Hindlimb muscle (tissue), 1 donor: ENCODE data around the gene KRT4. TPM values are rescaled to one million over a fixed set of nuclear protein-coding genes. Genes with fewer than 3 reads are reported as not detected.

Source experiments
- DNase-seq: peaks from one replicate; pipeline ENCODE4 v3.0.0-alpha.2; 2013
- polyA plus RNA-seq: library from polyadenylated mRNA; unstranded; fragments of 120-200 nt; gene quantifications from one replicate; pipeline ENCODE4 v1.2.1, GENCODE V29; 2013; ENCODE audit not compliant: insufficient read length

The KRT4 gene
- polyA plus RNA-seq, 1 donor, result not detected

DNA sequence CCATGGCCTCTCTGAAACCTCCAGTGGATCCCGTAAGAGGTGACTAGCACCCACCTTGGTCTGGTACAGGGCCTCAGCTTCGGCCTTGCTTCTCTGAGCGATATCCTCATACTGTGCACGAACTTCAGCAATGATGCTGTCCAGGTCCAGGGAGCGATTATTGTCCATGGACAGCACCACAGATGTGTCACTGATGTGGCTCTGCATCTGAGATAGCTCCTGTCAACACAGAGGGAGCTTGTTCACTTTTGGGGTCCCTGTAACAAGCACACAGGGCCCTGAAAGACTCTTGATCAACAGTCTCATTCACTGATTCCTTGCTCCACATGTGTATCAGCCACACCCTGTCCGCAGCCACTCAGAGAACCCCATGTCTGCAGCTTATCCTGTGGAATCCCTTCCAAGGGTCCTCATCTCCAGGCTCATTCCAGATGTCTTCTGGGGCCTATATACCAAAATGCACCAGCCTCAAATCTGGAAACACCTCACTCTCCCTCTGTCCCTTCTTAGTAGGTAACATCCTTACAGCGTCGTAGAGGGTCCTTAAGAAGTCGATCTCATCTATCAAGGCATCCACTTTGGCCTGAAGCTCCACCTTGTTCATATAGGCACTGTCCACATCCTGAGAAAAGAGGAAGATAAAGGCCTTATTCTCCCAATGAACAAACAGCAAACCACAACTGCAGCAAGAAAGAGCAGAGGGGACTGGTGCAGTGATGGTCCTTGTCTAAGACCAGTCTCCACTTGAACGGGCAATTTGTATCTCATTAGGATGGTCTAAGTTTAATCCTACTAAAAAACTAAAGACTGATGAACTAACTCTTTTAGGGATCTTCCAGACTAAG is 21.5 kb downstream of the KRT4 start:
- no peak for DNase-seq

DNA sequence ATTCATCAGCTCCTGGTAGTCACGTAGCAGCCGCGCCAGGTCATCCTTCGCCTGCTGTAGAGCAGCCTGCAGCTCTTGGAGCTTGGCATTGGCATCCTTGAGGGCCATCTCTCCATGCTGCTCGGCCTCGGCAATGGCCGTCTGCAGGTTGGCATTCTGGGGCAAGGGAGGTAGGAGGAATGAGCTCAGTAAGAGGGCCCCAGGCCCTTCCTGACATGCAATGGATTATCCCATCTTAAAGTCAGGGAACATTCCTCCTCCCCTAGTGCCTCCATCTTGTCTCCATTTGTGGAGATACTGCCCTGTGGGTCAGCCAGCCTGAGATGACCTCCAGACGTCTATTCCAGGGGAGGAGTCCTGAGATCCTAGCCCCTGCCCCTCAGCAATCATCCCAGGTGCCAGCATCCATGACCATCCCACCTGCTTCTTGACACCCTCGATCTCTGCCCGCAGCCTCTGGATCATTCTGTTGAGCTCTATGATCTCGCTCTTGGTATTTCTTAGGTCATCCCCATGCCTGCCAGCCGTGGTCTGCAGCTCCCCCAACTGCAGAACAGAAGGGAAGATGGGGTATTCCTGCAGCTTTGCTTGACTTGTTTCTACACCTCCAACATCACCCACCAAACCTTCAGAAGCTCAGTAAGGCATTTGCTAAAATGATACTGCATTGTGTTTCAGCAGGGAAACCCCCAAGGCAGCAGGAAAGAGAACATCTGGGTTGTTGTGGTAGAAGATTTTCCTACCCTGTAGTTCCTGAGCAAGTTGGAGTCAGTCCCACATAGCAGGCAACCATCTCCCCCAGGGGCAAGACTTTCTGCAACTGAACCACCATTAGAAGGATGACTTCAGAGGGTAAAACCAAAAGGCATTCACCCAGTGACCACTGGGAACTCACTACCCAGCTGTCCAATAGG is 22.4 kb downstream of the KRT4 start:
- no peak for DNase-seq

DNA sequence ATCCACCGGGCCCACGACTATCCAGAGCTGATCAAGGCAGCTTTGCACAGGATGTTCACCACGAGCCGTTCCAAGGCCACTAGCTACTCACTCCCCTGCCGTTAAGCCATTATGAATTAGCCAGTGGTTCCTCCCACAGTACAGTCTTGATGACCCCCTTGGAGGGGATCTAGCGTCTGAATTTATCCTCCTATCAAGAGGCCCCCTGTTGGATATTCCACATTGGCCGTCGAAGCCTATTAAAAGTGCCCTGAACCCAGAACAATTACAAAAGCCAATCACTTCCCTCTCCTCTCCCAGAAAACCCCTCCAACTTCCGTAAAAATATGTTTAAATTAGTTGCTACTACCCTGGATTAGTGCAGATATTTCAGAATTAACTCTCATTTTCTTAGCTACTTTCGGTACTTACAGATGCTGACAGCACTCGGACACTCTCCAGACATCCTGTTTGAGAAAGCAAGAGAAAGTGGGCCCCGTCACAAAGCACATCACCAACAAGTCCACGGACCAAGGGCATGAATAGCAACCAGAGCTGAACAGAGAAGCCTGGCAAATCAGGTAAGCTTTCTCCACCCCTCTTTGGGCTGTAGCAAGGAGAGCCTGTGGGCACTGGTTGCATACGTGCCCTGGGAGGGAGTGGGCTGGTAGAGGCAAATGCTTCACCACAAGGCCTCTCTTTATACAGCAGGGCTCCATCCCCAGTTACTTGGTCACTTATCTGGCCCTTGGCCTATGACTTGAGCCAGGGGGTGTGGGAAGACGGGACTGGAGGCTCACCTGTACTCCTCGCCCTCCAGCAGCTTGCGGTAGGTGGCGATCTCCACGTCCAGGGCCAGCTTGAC is 23.3 kb downstream of the KRT4 start:
- DNase-seq, result no peak

DNA sequence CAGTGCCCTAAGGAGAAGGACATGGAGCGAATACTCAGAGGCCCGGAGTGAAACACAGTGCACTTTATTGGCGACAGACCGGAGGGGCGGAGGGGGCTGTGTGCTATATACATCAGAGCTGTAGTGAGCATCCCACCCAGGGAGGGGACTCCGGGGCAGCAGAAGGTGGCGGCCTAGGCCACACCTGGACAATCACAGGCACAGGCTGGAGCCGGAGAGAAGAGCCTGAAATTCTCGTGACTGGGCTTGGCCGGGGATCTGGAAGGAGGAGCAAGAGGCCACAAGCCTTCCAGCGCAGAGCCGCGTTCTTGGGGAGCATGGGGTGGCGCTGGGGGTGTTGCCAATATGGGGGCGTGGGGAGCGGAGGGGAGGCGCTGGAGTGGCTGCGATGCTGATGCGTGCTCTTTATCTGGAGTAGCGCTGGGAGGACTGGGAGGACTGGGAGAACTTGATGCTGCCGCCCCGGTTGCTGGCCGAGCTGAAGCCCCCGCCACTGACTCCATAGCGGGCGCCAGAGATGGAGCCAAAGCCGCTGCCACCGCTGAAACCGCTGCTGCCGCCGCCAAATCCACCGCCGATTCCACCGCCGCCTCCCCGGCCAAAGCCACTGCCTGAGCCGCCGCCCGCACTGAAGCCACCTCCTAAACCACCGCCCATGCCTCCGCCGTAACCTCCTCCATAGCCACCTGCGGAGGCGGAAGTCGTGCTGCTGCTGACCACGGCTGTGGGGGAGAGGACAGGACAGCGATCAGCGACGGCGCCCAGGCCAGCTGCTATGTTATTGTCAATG is 24.1 kb downstream of the KRT4 start:
- no peak for DNase-seq

DNA sequence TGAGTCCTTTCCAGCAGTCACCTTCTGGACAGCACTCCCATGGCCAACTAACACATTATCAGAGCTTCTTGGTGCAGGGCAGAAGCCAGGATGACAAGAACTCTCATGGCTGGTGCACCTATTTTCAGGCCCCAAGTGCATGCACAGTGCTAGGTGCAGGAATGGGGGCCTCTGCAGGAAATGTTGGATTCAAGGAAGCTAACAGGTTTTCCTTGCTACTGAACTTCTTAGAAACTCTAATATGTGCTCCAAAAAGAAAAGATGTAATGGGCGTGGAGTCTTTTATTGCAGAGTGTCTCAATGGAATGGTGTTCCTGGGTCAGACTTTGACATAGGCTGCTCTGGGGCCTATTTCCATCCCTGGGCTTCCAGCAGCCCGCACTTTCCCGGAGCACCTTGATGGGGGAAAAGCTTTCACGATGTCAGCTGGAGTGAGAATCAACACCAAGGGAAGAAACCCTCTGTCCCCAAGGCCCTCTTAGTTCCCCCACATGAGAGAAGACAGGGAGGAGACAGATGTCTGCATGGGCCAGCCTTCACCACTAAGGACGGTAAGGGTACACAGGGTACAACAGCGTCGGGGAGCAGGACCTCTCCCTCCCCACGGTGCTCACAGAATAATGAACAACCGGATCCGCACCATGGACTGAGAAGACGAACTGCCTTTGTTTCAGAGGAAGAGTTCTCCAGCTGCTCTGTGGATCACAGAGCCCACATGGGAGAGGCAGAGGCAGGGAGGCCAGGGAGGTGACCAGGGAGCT is 24.9 kb downstream of the KRT4 start:
- DNase-seq, result no peak

DNA sequence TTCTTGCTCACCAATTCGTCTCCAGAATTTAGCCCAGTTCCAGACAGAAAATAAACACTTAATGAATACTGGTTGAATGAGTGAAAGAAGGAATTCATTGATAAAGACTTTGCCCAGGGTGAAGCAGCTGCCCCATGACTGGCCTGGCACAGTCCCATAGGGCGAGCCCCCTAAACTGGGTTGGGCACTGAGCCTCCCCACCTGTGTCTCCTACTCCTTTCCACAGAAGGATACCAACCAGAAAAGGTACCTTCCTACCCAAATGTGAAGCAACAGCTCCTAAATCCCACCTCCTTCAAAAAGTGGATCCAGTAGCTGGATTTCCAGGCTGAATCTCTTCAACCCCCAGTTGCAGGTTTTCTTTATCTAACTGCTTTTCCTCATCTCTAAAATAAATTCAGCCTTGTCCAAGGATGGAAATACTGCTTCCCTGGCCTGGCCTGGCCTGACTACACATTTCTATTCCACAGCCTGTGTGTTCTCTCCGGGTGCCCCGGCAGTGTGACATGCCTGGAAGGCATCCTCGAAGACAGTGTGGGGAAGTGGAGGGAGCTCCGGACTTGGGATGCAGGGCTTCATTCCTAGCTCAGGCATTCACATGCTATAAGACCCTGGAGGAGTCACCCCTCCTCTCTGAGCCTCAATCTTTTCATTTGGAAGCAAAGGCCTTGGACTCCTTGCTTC is 25.6 kb downstream of the KRT4 start:
- DNase-seq, result no peak

DNA sequence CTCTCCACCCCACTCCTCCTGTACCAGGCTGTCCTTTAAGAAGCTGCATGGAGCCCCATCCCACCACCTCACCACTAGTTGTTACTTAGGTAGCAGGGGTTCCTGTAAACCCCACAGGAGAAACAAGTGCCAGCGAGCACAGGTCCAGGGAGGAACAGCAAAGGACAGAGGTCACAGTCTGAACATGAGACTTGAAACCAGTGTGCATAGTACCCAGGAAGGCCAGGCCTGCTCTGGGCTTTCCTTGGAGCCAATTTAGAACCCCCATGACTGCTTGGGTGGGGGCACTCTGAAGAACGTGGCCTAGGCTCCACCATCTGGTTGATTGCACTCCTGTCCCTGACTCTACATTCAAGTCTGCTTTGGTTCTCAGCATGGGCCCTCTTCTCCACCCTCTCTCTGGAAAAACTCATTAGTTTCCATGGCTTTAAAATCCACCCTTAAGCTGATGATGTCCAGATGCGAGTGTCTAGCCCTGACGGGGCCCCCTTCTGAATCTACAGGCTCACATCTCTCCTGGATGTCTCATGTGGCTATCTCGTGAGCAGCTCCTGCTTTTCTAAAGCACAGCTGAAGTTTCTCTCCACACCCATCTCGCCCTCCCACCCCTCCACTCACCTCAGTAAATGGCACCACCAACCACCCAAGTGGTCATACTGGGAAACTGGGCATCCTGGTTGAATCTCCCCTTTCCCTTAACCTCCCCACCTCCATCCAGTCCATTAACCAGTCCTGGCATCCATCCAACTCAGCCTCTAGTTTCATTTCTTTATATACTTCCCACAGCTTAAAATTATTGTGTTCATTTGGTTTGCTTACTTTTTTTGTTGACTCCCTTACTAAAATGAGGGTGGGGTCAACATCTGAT is 26.4 kb downstream of the KRT4 start:
- DNase-seq, result no peak

DNA sequence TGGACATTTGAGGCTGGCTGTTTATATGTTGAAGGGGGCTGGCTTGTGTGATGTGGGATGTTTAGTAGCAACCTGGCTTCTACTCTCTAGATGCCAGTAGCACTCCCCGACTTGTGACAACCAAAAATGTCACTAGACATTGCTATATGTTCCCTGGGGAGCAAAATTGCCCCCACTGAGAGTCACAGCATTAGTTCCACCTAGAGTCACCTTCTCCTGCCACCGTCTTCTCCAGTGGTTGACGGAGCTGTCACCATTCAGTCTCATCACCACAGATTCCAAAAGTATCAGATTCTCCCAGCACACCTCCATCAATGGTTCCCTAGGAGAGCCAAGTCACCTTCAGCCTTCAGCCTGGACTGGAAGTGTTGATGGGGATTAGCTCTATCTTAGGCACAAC is 29.0 kb downstream of the KRT4 start:
- DNase-seq, result no peak

DNA sequence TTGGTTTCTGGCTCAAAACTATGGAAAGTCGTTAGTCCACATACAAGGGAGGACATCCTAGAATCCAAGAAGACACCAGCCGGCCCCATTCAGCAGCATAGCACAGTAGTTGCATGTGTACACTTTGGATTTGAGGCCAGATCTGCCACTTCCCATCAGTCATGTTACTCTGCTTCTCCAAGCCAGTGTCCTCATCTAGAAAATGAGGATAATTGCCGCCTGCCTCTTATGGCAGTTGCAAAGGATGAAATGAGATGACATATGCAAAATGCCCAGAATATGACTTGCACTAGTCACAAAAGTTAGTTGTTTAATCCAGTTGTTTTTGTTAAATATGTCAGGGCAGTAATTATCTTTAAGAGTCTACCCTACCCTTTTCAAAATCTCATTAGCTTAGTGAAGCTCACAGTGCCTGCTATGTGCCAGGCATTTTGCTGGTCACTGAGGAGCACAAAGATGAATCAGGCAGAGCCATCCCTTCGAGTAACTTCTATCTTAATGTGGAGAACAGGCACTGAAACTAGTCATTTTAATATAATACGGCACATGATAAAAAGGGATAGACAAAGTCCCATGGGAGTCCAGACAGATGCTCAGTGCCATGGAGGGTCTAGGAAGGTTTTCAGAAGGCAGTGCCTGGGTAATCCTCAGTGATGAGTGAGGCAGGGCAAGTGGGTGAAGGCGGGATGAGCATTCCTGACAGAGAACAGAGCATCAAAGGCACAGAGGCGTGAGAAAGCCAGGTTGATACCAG is 30.2 kb downstream of the KRT4 start:
- DNase-seq, result no peak

DNA sequence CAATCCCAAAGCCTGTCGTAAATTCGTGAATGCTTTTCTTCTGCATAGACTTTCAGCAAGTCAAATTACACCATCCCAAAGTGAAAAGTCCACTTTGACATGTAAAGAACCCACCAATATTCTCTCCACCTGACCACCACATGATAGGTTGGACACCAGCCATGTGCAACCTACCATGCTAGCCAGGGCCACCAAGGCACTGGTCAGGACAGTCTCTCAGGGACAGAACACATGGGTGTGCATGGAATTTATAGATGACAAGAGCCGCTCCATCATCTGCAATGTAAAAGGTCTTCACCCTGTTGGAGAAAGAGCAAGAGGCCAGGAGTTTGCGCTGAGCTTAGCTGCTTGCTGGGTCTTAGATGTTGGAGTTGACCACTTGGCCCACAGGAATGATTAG is 31.4 kb downstream of the KRT4 start:
- DNase-seq, result no peak

DNA sequence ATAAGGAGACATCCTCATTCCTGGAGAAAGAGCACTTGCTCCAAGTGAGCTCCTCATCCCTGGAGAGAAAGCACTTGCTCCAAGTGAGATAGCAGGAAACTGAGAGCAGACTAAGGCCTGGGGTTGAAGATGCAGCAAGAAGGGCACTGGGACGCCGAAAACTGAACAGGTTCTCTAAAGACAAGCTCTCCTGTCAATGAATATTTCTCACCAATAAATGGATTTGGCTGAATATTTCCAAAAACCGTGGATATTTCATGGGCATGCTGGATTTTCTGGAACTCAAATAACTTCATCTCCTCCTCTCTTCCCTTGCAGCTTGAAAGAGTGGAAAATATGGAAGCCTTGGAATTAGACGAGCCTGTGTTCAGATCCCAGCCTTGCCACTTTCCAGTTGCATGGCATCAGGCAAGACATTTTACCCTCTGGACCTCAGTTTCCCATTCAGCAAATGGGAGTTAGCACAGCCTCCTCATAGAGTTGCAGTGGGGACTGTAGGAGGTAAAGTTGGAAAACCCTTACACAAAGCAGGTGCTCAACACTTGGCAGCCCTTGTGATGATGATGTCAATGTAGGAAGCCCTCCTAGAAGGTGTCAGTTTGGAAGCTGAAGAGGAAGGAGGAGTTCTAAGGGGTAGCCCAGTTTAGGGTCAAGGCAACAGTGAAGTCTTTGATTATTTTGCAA is 32.4 kb downstream of the KRT4 start:
- no peak for DNase-seq

DNA sequence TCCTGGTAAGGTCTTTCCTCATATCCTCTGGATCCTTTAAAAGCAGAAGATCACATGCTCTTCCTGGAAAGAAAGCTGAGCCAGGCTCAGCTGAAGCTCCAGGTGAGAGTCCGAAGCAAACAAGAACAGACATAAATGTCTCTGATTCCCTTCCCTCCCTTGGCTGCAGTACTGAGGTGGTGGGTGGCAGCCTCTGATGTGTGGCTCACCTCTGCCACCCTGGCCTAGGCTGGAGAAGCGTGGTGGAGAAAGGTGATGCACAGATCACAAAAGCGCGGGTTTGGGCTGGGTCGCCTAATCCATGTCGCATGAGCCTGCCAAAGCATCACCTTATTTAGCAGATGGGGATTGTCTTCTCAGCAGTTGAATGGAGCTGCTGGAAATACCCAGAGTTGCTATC is 34.0 kb downstream of the KRT4 start:
- DNase-seq, result no peak

DNA sequence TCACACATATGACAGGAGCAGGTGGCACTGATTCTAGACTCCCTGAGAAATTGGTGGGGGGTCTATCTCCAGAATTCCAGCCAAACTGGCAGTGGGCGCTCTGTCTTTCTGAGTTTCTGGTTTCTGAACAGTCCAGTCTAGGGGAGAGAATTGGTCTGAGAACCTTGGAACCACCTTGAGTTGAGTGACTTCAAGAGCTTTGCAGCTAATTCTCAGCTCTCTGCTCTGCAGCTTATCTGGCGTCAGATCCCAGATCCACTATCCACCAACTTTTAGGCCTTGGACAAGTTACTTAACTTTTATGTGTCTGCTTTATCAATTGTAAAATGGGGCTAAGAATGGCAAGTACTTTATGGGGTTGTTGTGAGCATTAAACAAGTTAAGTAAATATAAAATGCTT is 35.1 kb downstream of the KRT4 start:
- no peak for DNase-seq

DNA sequence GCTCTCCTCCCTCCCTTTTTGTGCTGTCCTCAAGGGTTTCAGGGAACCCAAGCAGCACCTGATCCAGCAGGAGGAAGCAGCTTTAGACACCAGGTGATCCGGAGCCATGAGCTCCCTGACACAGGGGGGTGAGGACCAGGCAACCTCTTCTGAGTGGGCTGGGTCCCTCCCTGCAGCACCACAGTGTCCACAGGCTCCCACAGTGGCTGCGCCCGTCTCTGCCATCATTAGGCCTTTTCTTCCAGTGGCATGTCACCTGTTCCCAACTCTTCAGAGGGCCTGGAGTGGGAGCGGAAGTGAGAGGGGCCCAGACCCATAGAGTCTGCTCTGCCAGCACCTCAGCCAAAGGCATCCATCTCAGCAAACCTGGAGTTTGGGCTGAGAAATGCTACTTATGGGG is 36.4 kb downstream of the KRT4 start:
- no peak for DNase-seq

DNA sequence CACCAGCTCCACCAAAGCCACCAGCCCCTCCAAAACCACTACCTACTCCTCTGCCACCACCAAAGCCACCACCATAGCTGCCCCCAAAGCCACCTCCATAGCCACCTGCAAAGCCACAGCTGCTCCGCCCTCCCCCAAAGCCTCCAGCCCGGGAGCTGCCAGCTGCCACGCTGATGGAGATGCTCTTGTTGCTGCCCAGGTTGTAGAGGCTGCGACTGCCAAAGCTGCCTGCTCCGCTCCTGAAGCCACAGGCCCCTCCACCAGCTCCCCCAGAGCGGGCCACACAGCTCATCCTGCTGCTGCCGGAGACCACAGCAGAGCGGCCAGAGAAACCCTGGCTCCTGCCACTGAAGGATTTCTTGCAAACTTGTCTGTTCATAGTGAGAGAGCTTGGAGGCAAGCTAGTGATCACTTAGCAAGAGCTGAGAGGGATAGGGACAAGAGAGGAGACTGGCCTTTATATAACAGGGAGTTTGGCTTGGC is 37.0 kb downstream of the KRT4 start, which contains the start of gene KRT76:
KRT76 (minus strand) TSS at position 433 of the 483 bp plus-strand sequence; CDS start at position 379, 54 bp downstream.
- no peak for DNase-seq

DNA sequence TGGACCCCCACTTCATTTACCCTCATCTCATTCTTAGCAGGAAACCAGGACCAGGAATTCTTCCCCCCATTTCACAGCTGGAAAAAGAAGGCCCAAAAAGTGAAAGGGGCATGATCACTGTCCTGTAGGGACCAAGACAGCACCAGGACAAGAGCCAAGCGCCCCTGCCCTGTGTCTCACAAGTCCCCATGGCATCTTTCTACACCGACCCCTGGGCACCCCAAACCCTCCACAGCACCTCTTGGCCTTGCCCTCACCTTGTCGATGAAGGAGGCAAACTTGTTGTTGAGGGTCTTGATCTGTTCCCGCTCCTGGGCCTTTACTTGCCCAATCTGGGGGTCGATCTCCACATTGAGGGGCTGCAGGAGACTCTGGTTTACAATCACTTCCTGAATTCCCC is 37.5 kb downstream of the KRT4 start:
- no peak for DNase-seq

DNA sequence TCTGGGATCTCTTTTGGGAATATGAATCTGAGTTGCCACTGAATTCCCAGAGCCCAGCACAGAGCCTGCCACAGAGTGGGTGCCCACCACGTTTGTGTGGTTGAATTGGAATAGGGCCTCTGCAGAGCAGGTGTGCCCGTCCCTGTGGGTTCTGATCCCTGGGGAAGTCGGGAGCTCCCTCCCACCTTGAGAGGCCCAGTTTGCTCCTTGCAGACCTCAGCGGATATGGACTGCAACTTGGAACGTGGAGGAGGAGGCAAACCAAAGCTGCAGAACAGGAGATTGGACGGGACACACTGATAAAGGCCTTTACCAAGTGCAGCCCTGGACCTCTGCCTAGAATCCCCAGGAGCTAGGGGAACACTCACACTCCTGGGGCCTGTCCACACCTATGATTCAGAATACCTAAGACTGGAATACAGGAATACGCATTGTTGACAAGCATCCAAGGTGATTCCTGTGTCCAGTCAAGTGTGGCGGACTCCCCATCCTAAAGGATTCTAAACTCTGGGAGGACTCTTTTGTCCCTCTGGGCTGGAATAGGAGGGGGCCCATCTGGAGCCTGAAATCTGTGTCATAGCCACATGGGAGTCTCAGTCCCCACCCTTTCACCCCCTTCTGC is 39.2 kb downstream of the KRT4 start:
- DNase-seq, result no peak
